GDM1 (cell line): Measurements from ENCODE around the gene TMEM81.
A peak's percentile ranks its signal among the peaks of the same experiment; 100 is the strongest.

Experiments
- DNase-seq: peaks from one replicate; lab custom pipeline; 2025; lab: John Stamatoyannopoulos, UW

The TMEM81 gene

GRCh38 chr1:205084360-205084759 is at the start of gene TMEM81:
Gene TMEM81, minus strand, starts transcription at chr1:205084460. Its CDS starts 140 bp downstream, at chr1:205084320.
- no peak for DNase-seq

GRCh38 chr1:205133287-205133686 is 49.0 kb upstream of the TMEM81 start:
- DNase-seq = no peak

DNA sequence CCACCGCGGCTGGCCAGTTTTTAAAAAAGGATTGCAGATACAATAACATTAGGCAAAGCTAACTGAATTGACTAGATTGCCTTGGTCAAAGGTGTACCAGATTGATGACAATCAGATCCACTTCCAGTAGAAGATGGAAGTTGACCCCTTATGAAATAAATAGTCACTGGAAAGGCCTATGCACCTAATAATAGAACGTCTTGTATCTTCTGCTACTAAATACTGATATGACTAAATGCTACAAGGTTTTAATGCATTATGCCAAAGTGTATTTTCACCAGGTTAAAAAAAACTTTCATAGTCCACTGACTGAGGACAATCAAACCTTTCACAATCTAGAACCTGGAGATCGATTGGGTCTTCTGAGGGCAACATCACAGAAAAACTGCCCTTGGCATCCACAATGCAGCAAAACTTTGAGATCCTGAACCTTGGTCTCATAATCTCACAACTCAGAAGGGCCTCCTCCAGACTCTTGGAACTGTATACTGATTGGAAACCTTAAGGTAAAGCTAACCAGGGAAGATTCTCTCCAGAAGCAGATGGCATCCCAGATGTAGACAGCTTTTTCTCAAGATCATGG is 45.3 kb upstream of the TMEM81 start:
- no peak for DNase-seq

- no peak for DNase-seq
These were observed 43.8 kb upstream of the TMEM81 start for GRCh38 chr1:205128050-205128449.

- DNase-seq = no peak
These were observed 43.4 kb upstream of the TMEM81 start for GRCh38 chr1:205127646-205128045.

GRCh38 chr1:205124726-205125125 is 40.5 kb upstream of the TMEM81 start:
- no peak for DNase-seq

DNA sequence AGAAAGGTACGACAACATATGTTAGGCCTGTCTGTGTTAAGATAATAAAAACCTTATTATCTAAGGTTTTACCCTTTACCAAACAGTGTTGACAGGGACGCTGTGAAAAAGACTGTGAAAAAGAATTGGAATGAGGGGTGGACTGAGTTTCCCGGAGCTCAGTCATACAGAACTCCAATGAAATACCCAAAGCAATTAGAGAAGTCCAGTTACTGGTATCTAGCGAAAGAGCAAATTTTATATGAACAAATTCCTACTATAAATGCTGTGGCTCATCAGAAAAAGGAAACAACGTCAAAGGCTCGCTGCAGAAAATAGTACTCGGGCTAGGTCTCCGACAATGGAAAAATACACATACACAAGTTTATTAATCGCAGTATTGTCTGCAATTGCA is 38.2 kb upstream of the TMEM81 start:
- DNase-seq = no peak

DNA sequence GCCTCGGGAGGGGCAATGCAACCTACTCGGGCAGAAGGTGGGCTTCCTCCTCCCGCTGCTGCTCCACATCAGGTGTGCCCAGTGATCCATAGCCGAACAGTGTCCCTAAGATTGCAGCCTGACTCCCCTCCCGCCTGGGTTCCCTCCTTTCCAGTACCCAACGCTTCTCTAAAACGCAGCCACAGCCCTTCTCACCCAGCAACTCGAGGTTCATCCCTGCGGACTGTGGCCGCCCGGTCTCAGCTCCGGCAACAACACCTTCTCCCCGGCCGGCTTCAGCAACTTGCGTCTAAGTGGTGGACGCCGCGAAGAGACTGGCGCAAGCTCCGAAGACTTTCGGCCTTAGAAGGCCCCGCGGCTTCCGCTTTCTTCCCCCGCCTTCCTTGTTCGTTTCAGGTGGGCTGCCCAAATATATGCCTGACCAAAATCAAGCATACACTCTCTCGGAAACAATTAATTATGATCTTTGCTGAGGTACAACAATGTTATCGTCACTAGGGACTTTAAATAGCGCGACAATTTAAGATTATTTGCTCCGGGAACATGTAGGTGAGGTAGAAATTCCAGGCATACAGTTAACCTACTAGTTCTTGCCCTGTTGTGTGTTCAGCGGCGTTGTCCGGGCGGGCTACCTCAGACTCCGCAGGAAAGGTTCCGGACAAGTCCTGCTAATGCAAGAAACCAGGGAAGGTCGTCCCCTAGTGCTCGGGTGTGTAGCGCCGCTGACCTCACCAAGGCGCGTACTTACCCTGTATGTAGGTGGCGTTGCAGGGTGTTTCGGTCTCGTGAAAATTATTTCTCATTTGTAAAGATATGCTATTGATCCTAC is 37.6 kb upstream of the TMEM81 start, which contains the start of gene RBBP5:
Gene RBBP5 (minus strand): TSS at position 319 of the 829 bp plus-strand sequence. CDS start 105 bp downstream, at position 214.
- peak; percentile 93 for DNase-seq

DNA sequence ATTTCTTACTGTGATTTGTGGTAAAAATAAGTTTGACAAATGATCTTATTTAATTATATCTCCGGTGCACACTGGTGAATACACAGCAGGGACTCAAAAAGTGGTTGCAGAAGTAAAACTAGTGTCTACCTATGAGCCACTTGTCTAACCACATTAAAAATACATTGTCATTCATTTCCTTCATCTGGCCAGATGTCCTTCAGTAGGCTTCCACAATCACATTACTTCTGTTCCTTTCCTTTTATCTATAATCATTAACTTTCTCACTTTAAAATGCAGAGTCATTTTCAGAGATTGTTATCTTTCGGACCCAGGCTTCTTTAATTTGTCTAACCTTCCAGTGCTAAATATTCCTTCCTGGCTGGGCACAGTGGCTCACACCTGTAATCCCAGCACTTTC is 34.5 kb upstream of the TMEM81 start:
- DNase-seq = no peak

DNA sequence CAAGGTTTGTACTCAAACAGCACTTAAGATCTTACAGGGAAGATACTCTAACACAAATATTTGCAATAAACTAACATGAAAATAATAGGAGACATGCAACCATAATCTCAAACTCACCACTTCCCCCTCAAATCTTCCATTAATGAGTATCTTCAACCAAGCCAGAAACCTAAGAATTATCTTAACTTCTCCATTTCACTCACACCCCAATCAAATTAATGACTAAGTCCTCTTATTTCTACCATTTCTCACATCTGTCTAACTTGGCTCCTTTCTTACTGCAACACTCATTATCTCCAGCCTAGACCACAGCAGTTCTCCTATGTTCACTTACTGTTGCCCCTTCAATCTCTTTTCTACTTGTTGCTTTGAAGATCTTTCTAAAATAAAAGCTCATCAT is 27.1 kb upstream of the TMEM81 start:
- DNase-seq = no peak

- DNase-seq = no peak
These were observed 25.5 kb upstream of the TMEM81 start for GRCh38 chr1:205109711-205110110.

DNA sequence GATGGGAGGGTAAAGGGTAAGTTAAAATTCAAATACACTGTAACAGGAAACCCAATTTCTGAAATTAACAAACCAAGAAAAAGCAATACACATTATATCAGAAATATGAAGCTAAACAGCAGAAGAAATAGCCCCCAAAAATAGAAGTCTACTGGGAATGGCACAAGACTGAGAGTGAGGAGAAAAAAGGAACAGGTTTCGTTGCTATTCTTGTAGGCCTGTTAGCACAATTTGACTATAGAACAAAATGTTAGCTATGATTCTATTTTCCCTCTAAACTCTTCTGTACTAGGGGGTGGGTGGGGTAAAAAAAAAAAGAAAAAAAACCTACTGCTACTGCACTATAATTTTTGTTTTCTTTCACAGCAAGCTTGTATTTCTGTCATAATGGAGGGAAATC is 25.0 kb upstream of the TMEM81 start:
- DNase-seq = no peak

GRCh38 chr1:205108464-205108863 is 24.2 kb upstream of the TMEM81 start:
- no peak for DNase-seq

- DNase-seq = no peak
These were observed 23.1 kb upstream of the TMEM81 start for GRCh38 chr1:205107327-205107726.

GRCh38 chr1:205102404-205102803 is 18.1 kb upstream of the TMEM81 start:
- DNase-seq = no peak

DNA sequence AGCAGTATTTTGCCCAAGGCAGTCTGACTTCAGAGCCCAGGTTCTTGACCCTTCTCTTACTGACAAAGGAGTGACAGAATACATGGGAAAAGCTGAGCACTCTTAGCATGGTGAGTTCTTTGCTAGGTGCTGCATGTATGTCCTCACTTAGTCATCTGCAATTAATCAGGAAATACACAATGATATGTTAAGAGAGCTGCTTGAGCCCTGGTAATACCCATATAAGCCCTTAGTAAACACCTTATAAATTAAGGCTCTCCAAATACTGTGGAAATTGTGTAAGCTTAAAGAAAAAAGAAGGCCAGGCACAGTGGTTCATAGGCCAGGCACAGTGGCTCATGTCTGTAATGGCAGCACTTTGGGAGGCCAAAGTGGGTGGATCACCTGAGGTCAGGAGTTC is 14.0 kb upstream of the TMEM81 start:
- DNase-seq = no peak

DNA sequence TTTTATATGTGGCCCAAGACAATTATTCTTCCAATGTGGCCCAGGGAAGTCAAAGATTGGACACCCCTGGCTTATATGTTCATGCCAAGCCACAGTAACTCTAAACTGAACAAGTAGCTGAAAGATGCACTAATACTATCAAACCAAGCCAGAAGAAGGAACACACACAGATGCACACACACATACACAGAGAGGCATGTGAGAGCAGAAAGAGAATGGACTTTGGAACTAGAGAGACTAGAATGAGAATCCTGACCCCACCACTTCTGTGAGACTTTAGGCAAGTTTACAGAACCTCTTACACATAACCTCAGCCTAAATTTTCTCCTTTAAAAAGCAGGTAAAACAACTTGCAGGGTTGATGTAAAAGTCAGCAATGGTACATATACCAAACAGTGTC is 11.2 kb upstream of the TMEM81 start:
- no peak for DNase-seq

DNA sequence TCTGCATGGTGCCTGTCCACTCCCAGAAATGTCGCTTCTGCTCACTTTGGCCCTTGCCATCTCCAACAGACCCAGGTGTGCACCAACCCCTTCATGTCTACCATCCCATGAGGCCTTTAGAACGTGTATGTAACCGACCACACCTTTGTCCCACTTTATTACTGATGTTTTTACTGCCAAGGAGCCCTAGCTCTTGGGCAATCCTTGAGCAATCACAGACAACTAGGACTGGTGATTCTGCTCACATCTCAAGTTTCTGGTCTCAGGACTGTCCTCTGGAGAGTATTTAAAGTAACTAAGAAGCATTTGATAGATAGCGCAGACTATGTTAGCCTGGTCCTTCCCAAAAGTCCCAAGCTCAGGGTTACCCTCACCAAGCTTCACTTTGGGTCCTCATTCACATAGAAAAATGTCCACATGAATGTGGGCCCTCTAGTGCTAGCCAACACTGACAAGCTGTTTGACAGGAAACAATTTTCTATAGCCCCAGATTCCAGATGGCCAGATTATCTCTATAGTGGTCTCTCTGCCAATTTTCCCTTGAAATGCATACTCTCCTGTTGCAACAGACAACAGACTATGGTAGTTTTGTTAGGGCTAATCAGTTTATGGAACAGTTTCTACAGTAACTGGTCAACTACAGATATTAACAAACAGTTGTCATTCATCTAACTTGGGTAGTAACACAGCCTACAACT is 6.9 kb upstream of the TMEM81 start:
- DNase-seq = no peak

DNA sequence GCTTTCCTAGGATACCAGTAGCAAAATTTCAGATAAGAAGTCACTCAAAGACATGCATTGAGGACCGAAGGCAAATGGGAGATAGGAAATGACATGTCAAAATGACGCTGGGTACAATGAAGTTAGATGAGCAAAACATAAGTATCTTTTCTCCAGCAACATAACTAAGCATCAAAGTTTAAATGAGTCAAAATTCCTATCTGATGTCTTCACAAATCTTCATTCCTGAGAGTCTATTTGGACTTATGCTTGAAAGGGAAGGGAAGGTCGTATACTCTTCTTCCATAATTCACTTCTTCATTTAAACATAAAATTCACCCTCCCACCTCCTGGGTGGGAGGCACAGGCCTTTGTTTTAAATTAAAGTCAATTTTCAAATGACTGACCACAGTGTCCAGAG is 4.1 kb upstream of the TMEM81 start:
- no peak for DNase-seq

DNA sequence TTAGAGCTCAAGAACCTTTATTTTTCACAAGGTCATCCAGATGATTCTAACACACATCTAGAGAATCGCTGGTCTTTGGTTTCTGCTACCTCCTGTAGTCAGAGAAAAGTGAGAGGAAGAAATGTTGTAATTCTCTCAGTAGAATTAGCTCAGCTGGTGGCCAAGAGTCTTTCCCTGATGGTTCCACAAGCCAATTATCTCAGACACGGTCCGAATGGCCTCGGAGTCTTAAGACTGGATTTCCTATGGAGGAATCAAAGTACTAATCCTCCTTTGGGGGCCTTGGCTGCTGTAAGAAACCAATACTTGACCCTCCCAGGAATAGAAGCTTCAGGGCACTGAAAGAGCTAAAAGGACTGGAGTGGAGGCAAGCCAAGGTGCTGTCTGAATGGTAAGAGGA is 1.8 kb downstream of the TMEM81 start:
- DNase-seq = no peak

DNA sequence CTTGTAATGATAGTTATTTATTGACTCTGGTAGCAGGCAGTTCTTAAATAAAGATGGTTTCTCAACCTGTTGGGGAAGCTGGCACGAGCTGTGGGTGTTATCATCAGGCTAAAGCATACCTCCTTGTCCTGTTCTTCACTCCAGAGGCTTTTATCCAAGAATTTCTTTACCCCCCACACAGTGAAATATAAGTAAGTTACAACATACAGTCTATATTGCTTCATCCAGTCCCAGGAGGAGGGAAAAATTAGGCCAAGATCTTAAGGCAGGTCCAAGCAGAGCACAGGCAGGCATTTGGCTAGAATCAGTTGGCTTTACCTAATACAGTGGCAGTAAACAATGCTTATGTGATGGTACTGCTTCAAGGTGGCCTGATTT is 6.3 kb downstream of the TMEM81 start:
- DNase-seq = no peak

GRCh38 chr1:205077158-205077933 is 6.9 kb downstream of the TMEM81 start:
- no peak for DNase-seq
